IPS-15b (cell line): ENCODE results near the gene LRFN2.

Experiments
- H3K27me3 ChIP-seq: one replicate; pipeline ENCODE4 v1.6.1; 2013; ENCODE audit warnings: low read length; ENCODE audit not compliant: control insufficient read depth, insufficient read depth
- H3K36me3 ChIP-seq: one replicate; pipeline ENCODE4 v1.6.1; 2013; ENCODE audit warnings: low read length; ENCODE audit not compliant: control insufficient read depth, insufficient read depth
- H3K4me1 ChIP-seq: one replicate; pipeline ENCODE4 v1.6.1; 2013; ENCODE audit warnings: mild to moderate bottlenecking, low read length; ENCODE audit not compliant: control insufficient read depth, insufficient read depth
- H3K4me3 ChIP-seq: one replicate; pipeline ENCODE4 v1.5.1; 2013; ENCODE audit warnings: low read depth, low read length
- H3K9ac ChIP-seq: one replicate; pipeline ENCODE4 v1.6.1; 2013; ENCODE audit warnings: low read depth, mild to moderate bottlenecking, low read length
- H3K9me3 ChIP-seq: one replicate; pipeline ENCODE4 v1.6.1; 2013; ENCODE audit warnings: mild to moderate bottlenecking, low read length; ENCODE audit not compliant: control insufficient read depth, insufficient read depth

Gene LRFN2

DNA sequence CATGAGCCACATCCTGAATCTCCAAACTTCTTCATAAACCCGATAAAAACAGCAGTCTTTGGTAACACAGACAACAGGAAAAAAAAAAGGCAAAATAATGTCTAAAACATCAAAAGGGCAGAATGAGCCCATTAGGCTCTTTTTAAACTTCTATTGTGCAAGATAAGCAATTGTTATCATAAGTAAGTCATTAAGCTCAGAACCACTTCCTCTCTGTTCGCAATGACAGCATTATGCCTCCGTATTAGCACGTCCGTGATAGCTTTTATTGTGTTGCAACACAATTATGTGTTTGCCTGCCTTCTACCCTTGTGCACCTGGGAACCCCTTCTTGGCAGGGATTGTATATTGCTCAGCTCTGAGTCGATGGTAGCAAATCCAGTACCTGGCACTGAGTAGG lies 147.1 kb downstream of the LRFN2 start:
- Histone ChIP-seq H3K9ac (no peak overlapping the region), H3K4me1 (no peaks in the 10 kb centered on the region)

DNA sequence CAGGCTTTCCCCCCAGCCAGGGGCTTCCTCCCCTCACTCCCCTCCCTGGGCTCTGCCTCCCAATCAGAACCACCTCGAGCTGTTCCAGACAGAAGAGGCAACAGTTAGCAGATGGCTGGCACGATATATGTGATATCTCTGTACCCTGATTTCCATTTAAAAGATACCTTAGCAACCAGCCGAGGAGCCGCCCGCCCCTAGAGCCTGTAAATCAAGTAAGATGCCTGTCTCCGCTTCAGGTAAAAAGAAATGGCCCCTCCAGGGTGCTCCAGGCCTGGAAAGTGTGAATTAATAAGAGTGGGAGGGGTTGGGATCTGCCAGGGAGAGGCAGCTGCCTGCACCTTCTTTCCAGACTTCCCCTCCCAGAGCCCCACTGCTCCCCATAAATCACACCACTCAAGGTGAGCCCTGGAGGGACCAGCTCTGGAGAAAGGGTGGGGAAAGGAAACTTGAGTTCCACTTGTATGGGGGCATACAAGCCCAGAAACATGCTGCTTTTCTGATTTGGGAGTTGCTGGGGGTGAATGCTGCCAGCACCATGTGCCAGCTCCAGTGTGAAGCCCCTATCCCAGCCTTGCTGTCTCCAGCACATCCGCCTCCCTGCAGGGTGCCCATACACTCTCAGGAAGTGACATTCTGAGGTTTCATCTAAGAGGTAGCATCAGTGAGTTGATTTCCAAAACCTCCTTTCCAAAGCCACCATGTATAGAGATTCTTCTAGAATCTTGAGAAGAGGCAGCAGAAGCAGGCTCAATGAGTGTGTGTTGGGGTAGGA lies 148.0 kb downstream of the LRFN2 start:
- H3K4me1 ChIP-seq, result no peaks in the 10 kb centered on the region
- no peaks in the 10 kb centered on the region for H3K27me3 ChIP-seq
- H3K4me3 ChIP-seq, result no peak overlapping the region

More for the DNA sequence above, 147.1 kb downstream of the LRFN2 start:
- Histone ChIP-seq H3K36me3 (no peaks in the 10 kb centered on the region), H3K9me3 (peaks cover 3% of the 10 kb centered on the region), H3K4me3 (no peak overlapping the region), H3K27me3 (no peaks in the 10 kb centered on the region)

DNA sequence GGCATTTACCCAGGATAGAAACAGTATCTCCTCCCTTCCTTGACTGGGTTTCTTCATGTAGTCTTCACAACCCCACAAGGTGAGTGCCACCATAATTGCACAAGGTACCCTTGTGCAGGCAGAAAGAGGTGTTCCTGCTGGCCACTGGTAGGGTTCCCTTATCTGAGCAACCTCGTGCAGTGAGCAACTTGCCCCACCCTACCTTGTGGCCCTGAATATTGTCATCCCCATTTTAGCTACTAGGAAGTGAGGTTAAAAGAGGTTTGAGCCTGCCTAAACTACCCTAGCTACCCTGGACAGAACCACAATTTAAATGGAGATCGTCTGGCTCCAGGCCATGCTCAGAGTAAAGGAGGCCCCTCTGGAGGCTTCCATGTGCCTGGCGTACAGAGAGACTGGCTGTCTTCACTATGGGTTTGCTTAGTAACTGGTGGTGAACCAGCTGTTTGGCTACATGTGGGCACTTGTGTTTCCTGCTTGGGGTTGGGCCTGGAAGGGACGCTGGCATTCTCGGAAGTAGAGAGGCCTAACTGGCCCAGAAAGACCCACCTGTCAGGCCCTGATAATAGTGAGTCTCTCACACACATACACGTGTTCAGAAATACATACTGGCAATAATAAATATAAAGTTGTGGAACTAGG lies 148.8 kb downstream of the LRFN2 start:
- Histone ChIP-seq H3K4me3 (no peak overlapping the region), H3K9me3 (peaks cover 3% of the 10 kb centered on the region), H3K4me1 (no peaks in the 10 kb centered on the region), H3K27me3 (no peaks in the 10 kb centered on the region), H3K9ac (no peak overlapping the region), H3K36me3 (no peaks in the 10 kb centered on the region)

More for the DNA sequence above, 148.0 kb downstream of the LRFN2 start:
- no peak overlapping the region for H3K9ac ChIP-seq
- H3K36me3 ChIP-seq, result no peaks in the 10 kb centered on the region
- H3K9me3 ChIP-seq, result peaks cover 3% of the 10 kb centered on the region

DNA sequence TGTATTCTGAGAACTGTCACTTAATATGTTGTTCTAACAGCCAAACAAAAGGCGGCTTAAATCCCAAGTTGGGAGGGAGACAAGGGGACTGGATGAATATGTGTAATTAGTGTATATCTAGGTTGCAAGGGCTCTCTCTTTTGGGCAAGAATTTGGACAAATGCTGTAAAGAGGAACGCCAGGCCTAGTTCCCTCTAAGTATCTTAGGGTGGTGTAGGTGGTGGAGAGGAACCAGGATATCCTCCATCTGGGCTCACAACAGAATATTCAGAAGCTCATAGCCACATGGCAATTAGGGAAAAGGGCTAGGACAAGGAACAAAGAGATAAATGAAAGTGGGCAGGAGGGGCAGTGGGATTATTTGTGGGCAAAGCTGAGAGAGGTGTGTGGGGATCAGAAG lies 149.5 kb downstream of the LRFN2 start:
- H3K27me3 ChIP-seq, result no peaks in the 10 kb centered on the region
- H3K4me1 ChIP-seq, result no peaks in the 10 kb centered on the region
- no peaks in the 10 kb centered on the region for H3K36me3 ChIP-seq
- no peak overlapping the region for H3K9ac ChIP-seq
- no peak overlapping the region for H3K4me3 ChIP-seq
- peaks cover 3% of the 10 kb centered on the region for H3K9me3 ChIP-seq

DNA sequence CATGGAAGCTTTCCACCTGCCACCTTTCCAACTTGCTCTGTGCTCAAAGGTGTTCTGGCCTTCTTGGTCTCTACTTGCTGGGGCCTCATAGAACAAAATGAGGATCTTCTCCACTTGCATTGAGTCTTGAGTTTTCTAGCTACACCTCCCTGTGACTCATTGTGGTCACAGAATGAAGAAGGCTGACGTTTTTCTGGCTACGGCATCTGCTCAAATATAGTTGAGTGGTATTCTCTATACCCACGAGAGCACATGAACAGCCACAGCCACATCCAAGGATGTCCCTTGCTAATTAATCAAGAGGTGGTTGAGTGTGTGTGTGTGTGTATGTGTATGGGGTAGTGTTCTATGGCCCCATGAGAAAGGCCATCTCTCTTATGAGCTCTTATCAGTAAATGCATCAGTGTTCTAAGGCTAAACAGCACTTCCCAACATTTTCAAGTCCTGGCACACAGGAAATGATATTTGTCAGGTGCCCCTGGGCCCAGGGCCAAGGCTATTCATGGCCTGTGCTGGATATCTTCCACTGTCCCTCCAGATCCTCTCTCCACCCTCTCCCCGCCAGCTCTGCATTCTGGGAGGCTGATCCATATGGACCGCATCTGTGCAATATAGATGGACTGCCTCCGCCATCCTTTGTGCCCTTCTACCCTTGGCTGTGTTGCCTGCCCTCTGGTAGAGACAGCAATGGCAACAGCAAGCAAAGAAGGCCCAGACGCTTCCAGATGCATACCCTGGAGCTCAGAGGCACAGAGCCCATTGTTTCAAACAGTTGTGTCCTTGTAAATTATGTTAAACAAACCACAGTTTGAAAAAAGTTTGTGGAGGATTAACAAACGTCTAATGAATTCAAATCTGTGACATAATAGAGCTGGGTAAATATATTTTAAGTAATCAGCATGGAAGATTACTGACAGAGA lies 150.2 kb downstream of the LRFN2 start:
- Histone ChIP-seq H3K4me1 (no peaks in the 10 kb centered on the region), H3K27me3 (no peaks in the 10 kb centered on the region), H3K4me3 (no peak overlapping the region)

DNA sequence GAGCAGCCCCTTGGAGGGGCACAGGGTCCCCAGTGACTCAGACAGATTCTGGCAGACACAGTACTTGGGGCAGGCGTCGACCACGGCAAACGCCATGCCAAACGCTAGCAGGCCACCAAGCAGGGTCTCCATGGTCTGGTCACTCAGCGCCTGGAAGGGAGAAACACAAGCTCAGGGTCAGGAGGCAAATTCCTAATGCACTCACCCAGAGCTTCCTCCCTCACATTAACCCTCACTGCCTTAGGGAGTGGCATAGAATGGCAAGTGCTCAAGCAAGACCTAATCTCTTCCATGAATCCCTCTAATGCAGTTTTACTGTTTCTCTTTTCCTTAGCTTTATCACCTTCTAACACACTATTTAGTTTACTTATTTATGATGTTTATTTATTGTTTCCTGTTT lies 154.2 kb downstream of the LRFN2 start:
- Histone ChIP-seq H3K27me3 (no peaks in the 10 kb centered on the region), H3K9ac (no peak overlapping the region), H3K4me3 (no peak overlapping the region), H3K36me3 (no peaks in the 10 kb centered on the region), H3K9me3 (peaks cover 3% of the 10 kb centered on the region), H3K4me1 (no peaks in the 10 kb centered on the region)

More for the DNA sequence above, 150.2 kb downstream of the LRFN2 start:
- Histone ChIP-seq H3K9me3 (peaks cover 3% of the 10 kb centered on the region), H3K9ac (no peak overlapping the region), H3K36me3 (no peaks in the 10 kb centered on the region)

DNA sequence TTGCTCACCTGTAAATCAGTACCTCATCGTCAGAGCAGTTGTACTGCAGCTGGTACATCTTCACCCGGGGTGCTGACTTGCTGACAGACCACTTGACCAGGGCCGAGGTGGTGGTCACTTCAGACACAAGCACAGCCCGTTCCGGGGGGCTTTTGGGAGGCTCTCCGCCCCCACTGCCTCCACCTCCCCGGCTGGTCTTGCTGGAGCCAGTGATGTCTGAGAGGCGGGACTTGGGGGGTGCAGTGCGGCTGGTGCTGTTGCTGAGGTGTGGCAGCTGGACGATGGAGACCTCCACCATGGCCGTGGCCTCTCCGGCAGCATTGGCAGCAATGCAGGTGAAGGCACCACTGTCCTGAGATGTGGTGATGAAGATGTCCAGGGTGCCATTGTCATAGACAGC lies 155.5 kb downstream of the LRFN2 start:
- Histone ChIP-seq H3K27me3 (no peaks in the 10 kb centered on the region), H3K4me1 (no peaks in the 10 kb centered on the region), H3K9me3 (peaks cover 3% of the 10 kb centered on the region), H3K4me3 (no peak overlapping the region), H3K9ac (no peak overlapping the region), H3K36me3 (no peaks in the 10 kb centered on the region)

DNA sequence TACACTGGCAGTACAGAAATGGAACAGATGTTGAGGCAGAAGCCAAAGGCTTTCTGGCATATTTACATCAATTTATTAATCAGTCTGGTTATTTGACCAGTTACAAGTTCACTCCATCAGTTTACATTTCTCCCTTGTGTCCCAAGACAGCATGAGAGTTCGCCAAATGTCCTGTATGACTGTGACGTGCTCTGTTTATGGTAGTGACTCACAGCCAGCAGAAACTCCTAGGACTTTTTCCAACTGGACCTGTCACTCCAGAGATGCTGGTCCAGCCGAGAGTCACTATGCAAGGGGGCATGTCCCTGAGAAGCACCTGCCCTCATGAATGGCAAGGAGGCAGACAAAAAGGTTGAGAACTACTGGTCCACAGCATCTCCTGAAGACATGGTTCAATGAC lies 160.0 kb downstream of the LRFN2 start:
- Histone ChIP-seq H3K9ac (no peak overlapping the region), H3K4me1 (no peaks in the 10 kb centered on the region), H3K4me3 (no peak overlapping the region), H3K36me3 (no peaks in the 10 kb centered on the region), H3K9me3 (no peaks in the 10 kb centered on the region), H3K27me3 (no peaks in the 10 kb centered on the region)

DNA sequence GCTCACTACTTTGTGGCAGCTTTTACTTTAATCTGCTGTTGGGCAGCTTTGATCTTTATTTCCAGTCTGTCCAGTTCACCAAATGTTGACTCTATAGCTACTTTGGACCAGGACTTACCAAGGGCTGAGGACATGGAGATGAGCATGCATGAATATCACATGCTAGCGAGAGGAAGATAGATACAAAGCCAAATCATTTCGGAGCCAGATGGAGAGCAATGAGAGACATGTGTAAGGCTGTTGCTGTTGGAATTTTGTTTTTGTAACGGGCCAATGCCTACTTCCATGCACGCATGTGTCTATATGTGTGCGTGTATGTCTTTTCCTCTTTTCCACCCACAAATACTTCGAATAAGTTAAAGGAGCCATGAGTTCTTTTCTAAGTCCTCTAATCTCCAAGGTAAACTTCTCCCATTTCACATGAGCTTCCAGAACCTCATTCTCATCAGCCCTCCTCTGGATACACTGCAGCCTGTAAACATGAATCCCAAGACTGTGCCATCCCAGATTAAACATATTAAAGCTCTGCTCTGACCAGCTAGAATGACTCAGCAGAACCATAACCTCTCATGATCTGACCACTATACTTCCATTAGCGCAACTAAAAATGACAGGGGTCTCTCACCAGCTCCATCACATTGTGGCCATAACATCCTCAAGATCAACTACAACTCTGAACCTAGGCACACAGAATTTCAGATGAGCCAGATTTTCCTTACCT lies 160.7 kb downstream of the LRFN2 start:
- Histone ChIP-seq H3K4me1 (no peaks in the 10 kb centered on the region), H3K9me3 (no peaks in the 10 kb centered on the region), H3K9ac (no peak overlapping the region), H3K4me3 (no peak overlapping the region), H3K36me3 (no peaks in the 10 kb centered on the region), H3K27me3 (no peaks in the 10 kb centered on the region)

DNA sequence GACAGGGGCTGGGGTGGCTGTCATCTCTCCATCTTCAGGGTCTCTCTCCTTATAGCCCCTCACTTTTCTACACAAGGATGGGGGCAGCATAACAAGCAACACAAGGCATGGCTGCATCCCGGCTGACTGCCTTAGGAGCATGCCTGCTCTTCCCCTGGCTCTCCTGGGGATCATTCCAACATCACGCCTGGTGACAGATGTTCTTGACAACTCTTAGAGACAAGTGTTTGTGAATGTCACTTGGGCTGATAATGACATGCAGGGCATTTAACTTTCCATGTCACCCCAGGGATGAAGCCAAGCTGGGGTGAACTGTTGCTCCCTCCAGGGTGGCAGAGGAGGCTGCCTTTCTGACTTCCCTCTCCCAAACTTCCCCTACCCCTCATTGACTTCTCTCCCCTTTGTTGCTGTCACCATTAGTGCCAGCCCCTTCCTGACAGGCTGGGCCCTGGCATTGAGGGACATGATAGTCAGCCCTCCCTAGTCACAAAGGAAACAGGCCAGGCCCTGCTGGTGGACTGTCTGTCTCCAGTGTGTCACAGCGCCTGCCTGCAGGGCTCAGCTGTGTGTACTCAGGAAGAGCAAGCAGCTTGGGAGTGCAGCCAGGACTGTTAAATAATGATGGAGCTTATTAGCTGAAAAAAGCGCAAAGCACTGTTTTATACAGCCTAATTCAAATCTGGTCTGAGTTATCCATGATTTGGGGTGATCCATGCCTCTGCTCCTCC lies 161.8 kb downstream of the LRFN2 start:
- Histone ChIP-seq H3K9ac (no peak overlapping the region), H3K9me3 (no peaks in the 10 kb centered on the region), H3K27me3 (no peaks in the 10 kb centered on the region), H3K4me3 (no peak overlapping the region), H3K4me1 (peaks cover under 1% of the 10 kb centered on the region), H3K36me3 (no peaks in the 10 kb centered on the region)

DNA sequence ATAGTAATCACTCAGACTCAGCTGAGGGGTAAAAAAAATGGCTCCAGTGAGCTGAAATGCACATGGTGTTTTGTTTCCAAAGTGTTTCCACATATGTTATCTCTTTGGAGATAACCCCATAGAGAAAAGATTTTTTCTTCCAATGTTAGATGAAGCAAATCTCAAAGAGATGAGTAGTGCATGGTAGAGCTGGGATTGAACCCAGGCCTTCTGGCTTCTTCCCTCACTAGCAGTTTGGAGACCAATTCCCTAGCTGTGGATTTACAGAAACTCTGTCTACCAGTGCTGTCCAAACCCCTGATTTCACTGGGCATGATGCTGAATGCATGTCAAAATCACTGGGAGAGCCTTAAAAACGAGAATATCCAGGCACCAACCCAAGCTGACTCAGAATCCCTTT lies 165.1 kb downstream of the LRFN2 start:
- no peaks in the 10 kb centered on the region for H3K9me3 ChIP-seq
- no peak overlapping the region for H3K4me3 ChIP-seq
- H3K27me3 ChIP-seq, result no peaks in the 10 kb centered on the region
- no peaks in the 10 kb centered on the region for H3K36me3 ChIP-seq
- peaks cover 15% of the 10 kb centered on the region for H3K4me1 ChIP-seq
- no peak overlapping the region for H3K9ac ChIP-seq
